NCI-H226 (cell line): Measurements from ENCODE around the gene DNMBP.
"Not testable (repeated sequence)": the region's sequence is repeated elsewhere in the genome, so short reads cannot be mapped to it uniquely, and the experiment has no call there.

Source experiments
- DNase-seq: peaks from one replicate; pipeline ENCODE4 v3.0.0-alpha.2; 2015

DNMBP gene

GRCh38 chr10:99912041-99912440 lies 97.7 kb downstream of the DNMBP start:
- no peak for DNase-seq

GRCh38 chr10:99908512-99908911 lies 101.2 kb downstream of the DNMBP start:
- peak; percentile 35 for DNase-seq

- peak; percentile 96 for DNase-seq
These were observed 103.3 kb downstream of the DNMBP start for GRCh38 chr10:99906470-99906869.

- DNase-seq = no peak
These were observed 103.8 kb downstream of the DNMBP start for GRCh38 chr10:99905971-99906370.

GRCh38 chr10:99895867-99896266 lies 113.9 kb downstream of the DNMBP start:
- no peak for DNase-seq

GRCh38 chr10:99895066-99895465 lies 114.7 kb downstream of the DNMBP start:
- DNase-seq = not testable (repeated sequence)

- no peak for DNase-seq
These were observed 115.1 kb downstream of the DNMBP start for GRCh38 chr10:99894613-99895012.

- DNase-seq = no peak
These were observed 121.1 kb downstream of the DNMBP start for GRCh38 chr10:99888622-99889021.

- no peak for DNase-seq
These were observed 126.2 kb downstream of the DNMBP start for GRCh38 chr10:99883523-99883922.

- no peak for DNase-seq
These were observed 128.4 kb downstream of the DNMBP start for GRCh38 chr10:99881371-99881770.

GRCh38 chr10:99880080-99880835 lies 129.5 kb downstream of the DNMBP start:
- no peak for DNase-seq

- no peak for DNase-seq
These were observed 134.3 kb downstream of the DNMBP start for GRCh38 chr10:99875473-99875872.

- DNase-seq = no peak
These were observed 135.2 kb downstream of the DNMBP start for GRCh38 chr10:99874341-99875085.

- DNase-seq = no peak
These were observed 135.9 kb downstream of the DNMBP start for GRCh38 chr10:99873846-99874245.

GRCh38 chr10:99872367-99873162 lies 137.2 kb downstream of the DNMBP start:
- DNase-seq = peak; percentile 22

GRCh38 chr10:99870123-99870730 lies 139.5 kb downstream of the DNMBP start:
- DNase-seq = no peak

GRCh38 chr10:99869581-99870122 lies 140.1 kb downstream of the DNMBP start:
- DNase-seq = no peak

- DNase-seq = not testable (repeated sequence)
These were observed 142.5 kb downstream of the DNMBP start for GRCh38 chr10:99867250-99867649.

GRCh38 chr10:99863535-99864240 lies 146.1 kb downstream of the DNMBP start:
- DNase-seq = not testable (repeated sequence)

- DNase-seq = no peak
These were observed 149.3 kb downstream of the DNMBP start for GRCh38 chr10:99860466-99860865.

- no peak for DNase-seq
These were observed 150.2 kb downstream of the DNMBP start for GRCh38 chr10:99859585-99859984.

GRCh38 chr10:99858849-99859248 lies 150.9 kb downstream of the DNMBP start:
- DNase-seq = no peak
